Liver (tissue), 3 donors: ENCODE measurements around the gene TUBA4A.

Source experiments
- CTCF ChIP-seq: fragments of 150-350 bp; IDR thresholded peaks from 2 replicates; pipeline ENCODE4 v1.5.1; 2017; ENCODE audit warnings: improper control_type of control experiment, low read depth, low read length; ENCODE audit not compliant: missing input control
- EGR1 ChIP-seq, 2 donors: IDR thresholded peaks; 2 replicates each; pipeline ENCODE4 v1.6.1; 2016 to 2018; ENCODE audit warnings: antibody characterized with exemption in 2 of 2, low read depth in 2 of 2
- GABPA ChIP-seq, 2 donors: IDR thresholded peaks in 1 of 2; conservative IDR thresholded peaks in 1 of 2; 2 replicates each; pipeline ENCODE4 v1.6.1; 2016; ENCODE audit warnings: antibody characterized with exemption in 2 of 2, mild to moderate bottlenecking in 1 of 2, moderate library complexity in 1 of 2
- TAF1 ChIP-seq: conservative IDR thresholded peaks from 2 replicates; pipeline ENCODE4 v1.6.1; 2016; ENCODE audit warnings: antibody characterized with exemption, mild to moderate bottlenecking
- donor health status: healthy.
- donor health status: healthy.

DNA sequence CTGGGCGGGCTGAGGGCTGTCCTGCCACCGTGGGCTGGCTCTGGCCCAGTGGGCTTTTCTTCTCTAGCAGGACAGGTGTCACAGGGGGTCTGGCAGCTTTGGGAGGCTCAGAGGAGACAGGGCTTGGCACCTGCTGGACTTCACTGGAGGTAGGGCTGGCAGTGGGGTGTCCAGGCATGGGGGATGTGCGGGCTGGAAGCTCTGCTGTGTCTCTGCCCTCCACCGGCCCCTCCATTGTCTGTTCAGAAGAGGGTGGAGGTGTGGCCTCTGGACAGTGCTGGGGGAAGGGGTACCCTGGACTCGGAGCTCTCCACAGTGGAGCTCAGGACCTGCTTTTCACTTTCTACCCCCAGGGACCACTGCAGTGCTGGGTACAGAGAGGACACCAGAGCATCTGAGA lies 46.3 kb upstream of the TUBA4A start:
- TF ChIP-seq CTCF (no peak), GABPA (IDR thresholded peaks at IDR 0.05 in 1 of 2, conservative IDR thresholded peaks at IDR 0.05 in 1 of 2) (no peak), EGR1 (IDR thresholded peaks at IDR 0.05; ENCODE audit: low read depth in 2 of 2) (no peak), TAF1 (no peak)
